DOHH2 (cell line): ENCODE results near the gene ARHGAP19.

Source experiments
- H3F3A ChIP-seq: fragments of 200-600 bp; sonication (generic), shearing (Covaris generic); 2 replicates; pipeline ENCODE4 v1.6.0; 2016; ENCODE audit warnings: antibody characterized with exemption, mild to moderate bottlenecking; ENCODE audit not compliant: control insufficient read depth, insufficient read depth
- H3K27ac ChIP-seq: fragments of 200-600 bp; sonication (generic); 2 replicates; pipeline ENCODE4 v1.5.1; 2014; ENCODE audit warnings: low read depth, mild to moderate bottlenecking, low read length, moderate library complexity
- H3K27me3 ChIP-seq: fragments of 200-600 bp; sonication (generic); 2 replicates; pipeline ENCODE4 v1.6.1; 2014; ENCODE audit warnings: mild to moderate bottlenecking, low read length, mixed read lengths; ENCODE audit not compliant: control insufficient read depth
- H3K36me3 ChIP-seq: fragments of 200-600 bp; sonication (generic); 2 replicates; pipeline ENCODE4 v1.6.1; 2014; ENCODE audit warnings: mild to moderate bottlenecking, low read length, moderate library complexity, mixed read lengths; ENCODE audit not compliant: control insufficient read depth
- H3K4me1 ChIP-seq: fragments of 200-600 bp; sonication (generic); 2 replicates; pipeline ENCODE4 v1.6.1; 2014; ENCODE audit warnings: mild to moderate bottlenecking, low read length, mixed read lengths; ENCODE audit not compliant: control insufficient read depth
- H3K4me2 ChIP-seq: fragments of 200-600 bp; sonication (generic); 2 replicates; pipeline ENCODE4 v1.6.0; 2014; ENCODE audit warnings: mild to moderate bottlenecking, low read length, moderate library complexity
- H3K4me3 ChIP-seq: fragments of 200-600 bp; sonication (generic); 2 replicates; pipeline ENCODE4 v1.5.1; 2014; ENCODE audit warnings: mild to moderate bottlenecking, low read length, mixed read lengths
- H3K79me2 ChIP-seq: fragments of 200-600 bp; sonication (generic); 2 replicates; pipeline ENCODE4 v1.6.1; 2014; ENCODE audit warnings: mild to moderate bottlenecking, low read length, mixed read lengths; ENCODE audit not compliant: control insufficient read depth
- H3K9me2 ChIP-seq: fragments of 200-600 bp; sonication (generic); replicated peaks from 2 replicates; pipeline ENCODE4 v1.6.1; 2014; ENCODE audit warnings: mild to moderate bottlenecking, low read length, mixed read lengths; ENCODE audit not compliant: control insufficient read depth
- H3K9me3 ChIP-seq: fragments of 200-600 bp; sonication (generic); 2 replicates; pipeline ENCODE4 v1.6.1; 2014; ENCODE audit warnings: antibody characterized with exemption, low read length, mixed read lengths; ENCODE audit not compliant: control insufficient read depth, insufficient read depth
- H4K20me1 ChIP-seq: fragments of 200-600 bp; sonication (generic); 2 replicates; pipeline ENCODE4 v1.6.0; 2014; ENCODE audit warnings: low read depth, mild to moderate bottlenecking, antibody characterized with exemption, low read length, moderate library complexity; ENCODE audit not compliant: control insufficient read depth, insufficient read depth
- CTCF ChIP-seq: fragments of 200-600 bp; sonication (generic); IDR thresholded peaks from one replicate; pipeline ENCODE4 v1.5.1; 2014; ENCODE audit warnings: antibody characterized with exemption, mild to moderate bottlenecking, low read depth, low read length; ENCODE audit not compliant: poor library complexity, severe bottlenecking
- EZH2phosphoT487 ChIP-seq: fragments of 200-600 bp; sonication (generic); IDR thresholded peaks from 2 replicates; pipeline ENCODE4 v1.6.1; 2017; ENCODE audit warnings: borderline replicate concordance, mild to moderate bottlenecking, antibody characterized with exemption, low read length, moderate library complexity, mixed read lengths

Gene ARHGAP19

GRCh38 chr10:97292097-97292861 is at the start of gene ARHGAP19:
TSS of gene ARHGAP19 (minus strand) at chr10:97292637. CDS start at chr10:97292627, 10 bp downstream.
- H3K36me3 ChIP-seq = peaks cover 8% of the 10 kb centered on the region
- H3K27ac ChIP-seq = peak within 1 kb of the TSS; percentile 78
- H3K27me3 ChIP-seq = no peaks in the 10 kb centered on the region
- peak within 1 kb of the TSS; percentile 65 for H3K4me2 ChIP-seq
- H4K20me1 ChIP-seq = no peaks in the 10 kb centered on the region
- no peaks in the 10 kb centered on the region for H3K9me3 ChIP-seq
- no peaks in the 10 kb centered on the region for H3F3A ChIP-seq
- H3K4me1 ChIP-seq = peaks cover 11% of the 10 kb centered on the region
- TF ChIP-seq EZH2phosphoT487 (no peak), CTCF (peak; percentile 30)
- H3K79me2 ChIP-seq = peaks cover 44% of the 10 kb centered on the region
- peak within 1 kb of the TSS; percentile 94 for H3K4me3 ChIP-seq
- no peaks in the 10 kb centered on the region for H3K9me2 ChIP-seq

- H3K36me3 ChIP-seq = no peaks in the 10 kb centered on the region
- TF ChIP-seq EZH2phosphoT487 = no peak
- TF ChIP-seq CTCF = no peak
- H3K9me3 ChIP-seq = no peaks in the 10 kb centered on the region
- H4K20me1 ChIP-seq = no peaks in the 10 kb centered on the region
- no peak overlapping the region for H3K4me2 ChIP-seq
- peaks cover 28% of the 10 kb centered on the region for H3K27me3 ChIP-seq
- no peak overlapping the region for H3K4me3 ChIP-seq
- H3K9me2 ChIP-seq = no peaks in the 10 kb centered on the region
- H3K27ac ChIP-seq = no peak overlapping the region
- H3K79me2 ChIP-seq = no peaks in the 10 kb centered on the region
- peaks cover 8% of the 10 kb centered on the region for H3K4me1 ChIP-seq
- H3F3A ChIP-seq = no peaks in the 10 kb centered on the region; the same call in 1 of the 2 replicates
Observed at GRCh38 chr10:97341416-97341815, 49.0 kb upstream of the ARHGAP19 start.

GRCh38 chr10:97338041-97338440 is 45.6 kb upstream of the ARHGAP19 start:
- Histone ChIP-seq H3K9me2 (no peaks in the 10 kb centered on the region), H3K27ac (no peak overlapping the region), H3K36me3 (peaks cover 2% of the 10 kb centered on the region; the same call in 1 of the 2 replicates), H3K4me3 (no peak overlapping the region), H3K27me3 (peaks cover 33% of the 10 kb centered on the region), H3K4me1 (peaks cover 26% of the 10 kb centered on the region), H3K4me2 (no peak overlapping the region), H3K9me3 (no peaks in the 10 kb centered on the region), H3F3A (peaks cover 4% of the 10 kb centered on the region; the same call in 1 of the 2 replicates), H4K20me1 (no peaks in the 10 kb centered on the region), H3K79me2 (peaks cover 10% of the 10 kb centered on the region)
- TF ChIP-seq EZH2phosphoT487 (no peak), CTCF (no peak)
